H1 (cell line): Measurements from ENCODE around the gene ADPRH. TPM values are rescaled to one million over a fixed set of nuclear protein-coding genes. Genes with fewer than 3 reads are reported as not detected.

ENCODE experiments used
- CTCF ChIA-PET: fragments of 300-600 bp; sonication (Branson Sonifier 250); formaldehyde crosslinking; loops from one replicate; lab custom pipeline; 2021; ENCODE audit not compliant: partially characterized antibody; lab: Charles Lee
- POLR2A ChIA-PET: fragments of 300-600 bp; sonication (Branson Sonifier 250); formaldehyde crosslinking; loops from one replicate; lab custom pipeline; 2021; ENCODE audit warnings: inconsistent platforms; ENCODE audit not compliant: partially characterized antibody; lab: Charles Lee
- DNase-seq, 2 experiments: peaks; one replicate each; pipeline versions ENCODE4 v3.0.0 to v3.0.0-alpha.2; 2010 to 2022; ENCODE audit warnings: low spot score in 2 of 2, low read depth in 1 of 2, mixed read lengths in 1 of 2
- FAIRE-seq: peaks from 2 replicates; lab custom pipeline; 2011; peaks lifted over from hg19 to GRCh38; lab: Jason Lieb, UNC
- H2AFZ ChIP-seq: 2 replicates; pipeline ENCODE4 v1.8.1; 2012; ENCODE audit warnings: low read length, inconsistent platforms
- H2AK5ac ChIP-seq: 2 replicates; pipeline ENCODE4 v1.6.1; 2013; ENCODE audit warnings: low read depth, low read length
- H2BK120ac ChIP-seq: replicated peaks from 2 replicates; pipeline ENCODE3; 2013; ENCODE audit warnings: low read depth, low read length, inconsistent platforms
- H2BK12ac ChIP-seq: 2 replicates; pipeline ENCODE4 v1.6.1; 2013; ENCODE audit warnings: low read depth, low read length
- H2BK15ac ChIP-seq: 2 replicates; pipeline ENCODE4 v1.6.1; 2013; ENCODE audit warnings: low read length
- H2BK20ac ChIP-seq: 2 replicates; pipeline ENCODE4 v1.6.1; 2013; ENCODE audit warnings: low read length
- H2BK5ac ChIP-seq: 2 replicates; pipeline ENCODE4 v1.6.1; 2013; ENCODE audit warnings: low read depth, low read length
- H3K14ac ChIP-seq: 2 replicates; pipeline ENCODE4 v1.6.1; 2013; ENCODE audit warnings: inconsistent platforms; ENCODE audit not compliant: insufficient read length
- H3K18ac ChIP-seq: 2 replicates; pipeline ENCODE4 v1.6.1; 2013; ENCODE audit warnings: low read length; ENCODE audit errors: extremely low read depth
- H3K23ac ChIP-seq: 2 replicates; pipeline ENCODE4 v1.6.1; 2013; ENCODE audit warnings: inconsistent platforms; ENCODE audit not compliant: insufficient read length
- H3K23me2 ChIP-seq: 2 replicates; pipeline ENCODE4 v1.6.1; 2013; ENCODE audit warnings: low read depth, low read length
- H3K27ac ChIP-seq: 2 replicates; pipeline ENCODE4 v1.6.1; 2011; ENCODE audit warnings: low read depth, low read length, inconsistent platforms
- H3K27me3 ChIP-seq, 4 experiments: replicated peaks in 1 of 4; 1 replicate in 1 of 4; 2 replicates in 3 of 4; pipeline versions ENCODE4 v1.6.1 to v1.8.1; 2011 to 2013; ENCODE audit warnings: low read length in 3 of 4, mild to moderate bottlenecking in 3 of 4, inconsistent platforms in 2 of 4, mixed read lengths in 2 of 4, moderate library complexity in 1 of 4; ENCODE audit not compliant: control insufficient read depth in 3 of 4, insufficient read depth in 3 of 4; ENCODE audit errors: extremely low read depth in 1 of 4
- H3K36me3 ChIP-seq, 4 experiments: 2 replicates each; pipeline versions ENCODE4 v1.6.1 to v1.8.1; 2011 to 2013; ENCODE audit warnings: mild to moderate bottlenecking in 4 of 4, low read length in 3 of 4, moderate library complexity in 2 of 4, control low read depth in 1 of 4, inconsistent platforms in 1 of 4; ENCODE audit not compliant: insufficient read depth in 4 of 4, control insufficient read depth in 2 of 4
- H3K4ac ChIP-seq: replicated peaks from 2 replicates; pipeline ENCODE3; 2013; ENCODE audit warnings: low read length, low read depth, mixed read lengths, inconsistent platforms; ENCODE audit not compliant: insufficient read length
- H3K4me1 ChIP-seq, 4 experiments: replicated peaks in 1 of 4; 1 replicate in 1 of 4; 2 replicates in 3 of 4; pipeline versions ENCODE4 v1.6.1 to v1.8.1; 2011 to 2013; ENCODE audit warnings: low read length in 3 of 4, inconsistent platforms in 2 of 4, mixed read lengths in 1 of 4; ENCODE audit not compliant: insufficient read depth in 4 of 4, control insufficient read depth in 3 of 4
- H3K4me2 ChIP-seq, 2 experiments: 2 replicates each; pipeline versions ENCODE4 v1.6.1 to v1.8.1; 2011 to 2013; ENCODE audit warnings: low read depth in 2 of 2, low read length in 2 of 2, control low read depth in 1 of 2, inconsistent platforms in 1 of 2, mild to moderate bottlenecking in 1 of 2; ENCODE audit not compliant: insufficient read depth in 1 of 2
- H3K4me3 ChIP-seq, 4 experiments: fragments of 200-600, 300-600 bp in 1 of 4; sonication (generic), shearing (Covaris generic), sonication (Bioruptor Twin) in 1 of 4; 2 replicates each; pipeline versions ENCODE4 v1.5.1 to v1.8.1; 2011 to 2016; ENCODE audit warnings: low read length in 4 of 4, low read depth in 3 of 4, control low read depth in 2 of 4, inconsistent platforms in 2 of 4, mild to moderate bottlenecking in 2 of 4, mixed read lengths in 1 of 4, moderate library complexity in 1 of 4; ENCODE audit not compliant: insufficient read depth in 2 of 4; ENCODE audit errors: extremely low read depth in 1 of 4
- H3K56ac ChIP-seq: replicated peaks from 2 replicates; pipeline ENCODE3; 2013; ENCODE audit warnings: low read depth, mild to moderate bottlenecking, mixed read lengths, low read length, inconsistent platforms; ENCODE audit not compliant: insufficient read length
- H3K79me1 ChIP-seq: 2 replicates; pipeline ENCODE4 v1.6.1; 2013; ENCODE audit warnings: low read depth, low read length, control low read depth
- H3K79me2 ChIP-seq, 2 experiments: 2 replicates each; pipeline versions ENCODE4 v1.6.1 to v1.8.1; 2012 to 2013; ENCODE audit warnings: low read length in 2 of 2, mild to moderate bottlenecking in 2 of 2, inconsistent platforms in 1 of 2; ENCODE audit not compliant: insufficient read depth in 2 of 2, control insufficient read depth in 1 of 2
- H3K9ac ChIP-seq, 4 experiments: replicated peaks in 1 of 4; 1 replicate in 1 of 4; 2 replicates in 3 of 4; pipeline versions ENCODE4 v1.6.1 to v1.8.1; 2011 to 2013; ENCODE audit warnings: low read depth in 3 of 4, low read length in 3 of 4, control low read depth in 2 of 4, mild to moderate bottlenecking in 2 of 4, moderate library complexity in 2 of 4, inconsistent platforms in 1 of 4; ENCODE audit errors: extremely low read depth in 1 of 4
- H3K9me3 ChIP-seq, 2 experiments: 2 replicates each; pipeline versions ENCODE4 v1.6.1 to v1.8.1; 2012 to 2013; ENCODE audit warnings: mild to moderate bottlenecking in 2 of 2, moderate library complexity in 2 of 2, control low read depth in 1 of 2, inconsistent platforms in 1 of 2, low read depth in 1 of 2, low read length in 1 of 2, mixed read lengths in 1 of 2; ENCODE audit not compliant: insufficient read depth in 2 of 2
- H4K20me1 ChIP-seq, 2 experiments: replicated peaks in 1 of 2; 2 replicates each; pipeline versions ENCODE3 to v1.8.1; 2011 to 2013; ENCODE audit warnings: inconsistent platforms in 2 of 2, low read length in 2 of 2, mild to moderate bottlenecking in 1 of 2; ENCODE audit not compliant: insufficient read depth in 2 of 2, control insufficient read depth in 1 of 2
- H4K5ac ChIP-seq: 2 replicates; pipeline ENCODE4 v1.6.1; 2013; ENCODE audit warnings: low read length, low read depth, mixed read lengths, inconsistent platforms; ENCODE audit not compliant: insufficient read length
- H4K8ac ChIP-seq: 2 replicates; pipeline ENCODE4 v1.8.0; 2013; ENCODE audit warnings: mild to moderate bottlenecking, moderate library complexity, low read length, inconsistent platforms; ENCODE audit not compliant: insufficient read depth; ENCODE audit errors: extremely low read depth
- H4K91ac ChIP-seq: replicated peaks from 2 replicates; pipeline ENCODE3; 2013; ENCODE audit warnings: low read length, mixed read lengths, inconsistent platforms; ENCODE audit not compliant: insufficient read length
- CHD1 ChIP-seq: IDR thresholded peaks from 2 replicates; pipeline ENCODE4 v1.6.1; 2012; ENCODE audit warnings: low read depth, low read length, improper control_type of control experiment
- GABPA ChIP-seq: IDR thresholded peaks from 2 replicates; pipeline ENCODE4 v1.6.1; 2011; ENCODE audit warnings: mild to moderate bottlenecking, low read length, moderate library complexity, borderline replicate concordance; ENCODE audit not compliant: insufficient read depth
- GTF2F1 ChIP-seq: IDR thresholded peaks from 2 replicates; pipeline ENCODE4 v1.6.1; 2012; ENCODE audit warnings: low read depth, low read length, improper control_type of control experiment, borderline replicate concordance
- HDAC6 ChIP-seq: IDR thresholded peaks from one replicate; pipeline ENCODE4 v1.7.1; 2012; ENCODE audit warnings: low read depth, mild to moderate bottlenecking, inconsistent platforms, low read length, moderate library complexity
- JUND ChIP-seq: IDR thresholded peaks from 2 replicates; pipeline ENCODE4 v1.6.1; 2011; ENCODE audit warnings: mild to moderate bottlenecking, improper control_type of control experiment, low read length
- KDM1A ChIP-seq: fragments of 200-600, 300-600 bp; sonication (generic); IDR thresholded peaks from 2 replicates; pipeline ENCODE4 v1.7.1; 2016; ENCODE audit warnings: mild to moderate bottlenecking, low read length, borderline replicate concordance
- RXRA ChIP-seq: IDR thresholded peaks from 2 replicates; pipeline ENCODE4 v1.6.1; 2011; ENCODE audit warnings: low read depth, mild to moderate bottlenecking, low read length, moderate library complexity; ENCODE audit not compliant: insufficient read depth
- TAF1 ChIP-seq: IDR thresholded peaks from 2 replicates; pipeline ENCODE4 v1.6.1; 2011; ENCODE audit warnings: mild to moderate bottlenecking, low read depth, low read length
- WGBS, 2 experiments: shearing (Covaris generic) in 1 of 2; methylation state at CpG; one replicate each; pipeline versions ENCODE4 v1.1.6 to v1.1.7; 2013 to 2015; ENCODE audit warnings: low lambda C conversion rate in 2 of 2, mixed read lengths in 2 of 2, inconsistent platforms in 1 of 2, low coverage in 1 of 2, missing lambda C conversion rate in 1 of 2; ENCODE audit not compliant: insufficient replicate concordance in 2 of 2, insufficient coverage in 1 of 2, insufficient read length in 1 of 2; ENCODE audit errors: extremely low coverage in 1 of 2, missing lambda C conversion rate in 1 of 2; 5-methylcytosine and 5-hydroxymethylcytosine counted together
- polyA plus RNA-seq, 7 experiments: library from polyadenylated mRNA; depleted of rRNA in 3 of 7; stranded (reverse) in 5 of 7; unstranded in 2 of 7; fragments of >200 nt in 5 of 7; fragments of 200-250 nt in 2 of 7; gene quantifications; 1 replicate in 5 of 7; 2 replicates in 1 of 7; 4 replicates in 1 of 7; pipeline versions ENCODE4 v1.2.1 to v1.2.3, GENCODE V29; 2011 to 2013; ENCODE audit warnings: missing spikeins in 2 of 7, mixed read lengths in 2 of 7
- total RNA-seq: library from RNA; stranded (reverse); fragmentation: NEBNext Ultra II Directional; extraction: Animal tissue kit (Norgen Biotek cat#: 25700); gene quantifications from 2 replicates; pipeline ENCODE4 v1.2.1, GENCODE V29; 2021
- TF ChIP-seq, protein P1 (sequence below), 3 experiments: IDR thresholded peaks; 1 replicate in 2 of 3; 2 replicates in 1 of 3; pipeline versions ENCODE4 v1.5.1 to v1.6.1; 2011; ENCODE audit warnings: low read length in 3 of 3, mild to moderate bottlenecking in 3 of 3, inconsistent platforms in 2 of 3, low read depth in 1 of 3, moderate library complexity in 1 of 3; ENCODE audit not compliant: insufficient read depth in 1 of 3; ENCODE audit errors: control extremely low read depth in 1 of 3

ADPRH gene
- total and polyA plus RNA-seq, 2 of the 8 experiments (the other 6 are each of a cell fraction or from before 2014, with no cell fraction given), result 2.6 to 4.2 TPM

DNA sequence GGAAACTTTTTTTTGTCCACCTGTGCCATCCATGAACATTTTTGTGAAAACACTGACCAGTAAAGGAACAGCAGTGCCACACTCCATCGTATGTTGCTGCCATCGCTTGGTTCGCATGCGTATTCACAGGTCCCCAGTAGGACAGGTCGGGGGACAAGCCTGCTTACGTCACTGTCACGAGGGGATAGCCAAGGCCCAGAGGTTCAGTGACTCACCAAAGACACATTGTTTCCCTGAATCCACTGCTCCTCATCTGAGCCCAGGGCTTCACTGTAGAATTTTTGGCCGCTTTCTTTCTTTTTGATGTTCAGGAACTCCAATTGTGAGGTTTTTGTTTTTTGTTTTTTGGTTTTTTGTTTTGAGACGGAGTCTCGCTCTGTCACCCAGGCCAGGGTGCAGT lies 5.9 kb downstream of the ADPRH start:
- H3K9ac ChIP-seq, result no peak overlapping the region

More for the DNA sequence above, 5.9 kb downstream of the ADPRH start:
- Histone ChIP-seq H2AK5ac (no peak overlapping the region), H4K20me1 (no peaks in the 10 kb centered on the region), H3K23me2 (no peaks in the 10 kb centered on the region; the same call in 1 of the 2 replicates), H4K91ac (no peak overlapping the region), H2BK20ac (no peak overlapping the region), H3K4me3 (no peak overlapping the region), H3K79me1 (no peaks in the 10 kb centered on the region), H3K36me3 (no peaks in the 10 kb centered on the region), H3K27me3 (peaks cover 0 to 5% (median 5%) of the 10 kb centered on the region in 4 experiments; a peak in 4 of 7 replicates), H4K5ac (no peak overlapping the region), H3K56ac (no peak overlapping the region), H3K4me2 (no peak overlapping the region), H3K4me1 (peaks cover 3 to 9% (median 8%) of the 10 kb centered on the region in 4 experiments), H3K79me2 (no peaks in the 10 kb centered on the region), H3K27ac (no peak overlapping the region), H2BK120ac (no peak overlapping the region), H2BK5ac (no peak overlapping the region), H3K4ac (no peak overlapping the region), H2AFZ (no peak overlapping the region), H3K23ac (peak overlapping the region; percentile 37), H3K14ac (no peak overlapping the region), H4K8ac (no peak overlapping the region), H3K18ac (no peak overlapping the region), H3K9me3 (no peaks in the 10 kb centered on the region), H2BK12ac (no peak overlapping the region), H2BK15ac (no peak overlapping the region)
- no peak for TF ChIP-seq CHD1
- no peak for TF ChIP-seq HDAC6
- no peak for TF ChIP-seq GABPA
- TF ChIP-seq KDM1A, result no peak
- TF ChIP-seq RXRA, result no peak
- TF ChIP-seq JUND, result no peak
- TF ChIP-seq, protein P1, sequence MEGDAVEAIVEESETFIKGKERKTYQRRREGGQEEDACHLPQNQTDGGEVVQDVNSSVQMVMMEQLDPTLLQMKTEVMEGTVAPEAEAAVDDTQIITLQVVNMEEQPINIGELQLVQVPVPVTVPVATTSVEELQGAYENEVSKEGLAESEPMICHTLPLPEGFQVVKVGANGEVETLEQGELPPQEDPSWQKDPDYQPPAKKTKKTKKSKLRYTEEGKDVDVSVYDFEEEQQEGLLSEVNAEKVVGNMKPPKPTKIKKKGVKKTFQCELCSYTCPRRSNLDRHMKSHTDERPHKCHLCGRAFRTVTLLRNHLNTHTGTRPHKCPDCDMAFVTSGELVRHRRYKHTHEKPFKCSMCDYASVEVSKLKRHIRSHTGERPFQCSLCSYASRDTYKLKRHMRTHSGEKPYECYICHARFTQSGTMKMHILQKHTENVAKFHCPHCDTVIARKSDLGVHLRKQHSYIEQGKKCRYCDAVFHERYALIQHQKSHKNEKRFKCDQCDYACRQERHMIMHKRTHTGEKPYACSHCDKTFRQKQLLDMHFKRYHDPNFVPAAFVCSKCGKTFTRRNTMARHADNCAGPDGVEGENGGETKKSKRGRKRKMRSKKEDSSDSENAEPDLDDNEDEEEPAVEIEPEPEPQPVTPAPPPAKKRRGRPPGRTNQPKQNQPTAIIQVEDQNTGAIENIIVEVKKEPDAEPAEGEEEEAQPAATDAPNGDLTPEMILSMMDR (IDR thresholded peaks at IDR 0.05; ENCODE audit: control extremely low read depth in 1 of 3, insufficient read depth in 1 of 3, low read depth in 1 of 3, low read length in 3 of 3), result no peak
- no peak for TF ChIP-seq GTF2F1
- TF ChIP-seq TAF1, result no peak
- FAIRE-seq (no peak), DNase-seq (no peak)
- ChIA-PET POLR2A (interaction anchor here (0.6 kb wide), 1 partner anchor 68 kb away, joined by 3 read pairs; no protein-coding TSS in a partner anchor), CTCF (interaction anchor here (2.9 kb wide), 1 partner anchor 15 kb away, joined by 17 read pairs; no protein-coding TSS in a partner anchor)
- WGBS, 2 experiments, result 92% methylated on average over 10 of the region's 10 CpGs; no CpG with 5 or more reads in 1 of the 2 experiments
